ENCODE data around the gene CLRN3. TPM values are rescaled to one million over a fixed set of nuclear protein-coding genes. Genes with fewer than 3 reads are reported as not detected.

CLRN3 gene
- total RNA-seq, 4 donors from 2014 or later: 35.2 to 167 (median 77.1) TPM

DNA sequence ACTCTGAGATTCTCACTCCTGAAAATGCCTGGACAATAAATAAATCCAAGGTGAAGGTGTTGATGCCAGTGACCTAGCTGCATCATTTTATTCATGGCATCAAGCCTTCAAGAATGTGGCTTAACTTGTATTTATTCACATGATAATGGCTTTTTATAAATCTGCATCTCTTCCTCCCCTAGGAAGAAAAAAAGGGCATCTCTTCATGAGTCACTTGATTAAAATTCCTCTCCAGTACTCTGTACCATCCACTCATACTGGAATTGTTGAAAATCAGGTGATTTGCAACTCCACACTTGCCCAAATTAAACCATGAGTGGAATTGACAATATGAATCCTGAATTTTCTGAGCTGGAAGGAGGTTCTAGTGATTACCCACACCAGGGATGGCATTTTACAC, 44.3 kb upstream of the CLRN3 start:
- TF ChIP-seq POLR2AphosphoS5 (IDR thresholded peaks at IDR 0.05) (no peak), POLR2A (IDR thresholded peaks at IDR 0.05) (no peak), EP300 (IDR thresholded peaks at IDR 0.05; ENCODE audit: low read depth) (no peak)
- TF ChIP-seq, protein P1, sequence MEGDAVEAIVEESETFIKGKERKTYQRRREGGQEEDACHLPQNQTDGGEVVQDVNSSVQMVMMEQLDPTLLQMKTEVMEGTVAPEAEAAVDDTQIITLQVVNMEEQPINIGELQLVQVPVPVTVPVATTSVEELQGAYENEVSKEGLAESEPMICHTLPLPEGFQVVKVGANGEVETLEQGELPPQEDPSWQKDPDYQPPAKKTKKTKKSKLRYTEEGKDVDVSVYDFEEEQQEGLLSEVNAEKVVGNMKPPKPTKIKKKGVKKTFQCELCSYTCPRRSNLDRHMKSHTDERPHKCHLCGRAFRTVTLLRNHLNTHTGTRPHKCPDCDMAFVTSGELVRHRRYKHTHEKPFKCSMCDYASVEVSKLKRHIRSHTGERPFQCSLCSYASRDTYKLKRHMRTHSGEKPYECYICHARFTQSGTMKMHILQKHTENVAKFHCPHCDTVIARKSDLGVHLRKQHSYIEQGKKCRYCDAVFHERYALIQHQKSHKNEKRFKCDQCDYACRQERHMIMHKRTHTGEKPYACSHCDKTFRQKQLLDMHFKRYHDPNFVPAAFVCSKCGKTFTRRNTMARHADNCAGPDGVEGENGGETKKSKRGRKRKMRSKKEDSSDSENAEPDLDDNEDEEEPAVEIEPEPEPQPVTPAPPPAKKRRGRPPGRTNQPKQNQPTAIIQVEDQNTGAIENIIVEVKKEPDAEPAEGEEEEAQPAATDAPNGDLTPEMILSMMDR (IDR thresholded peaks at IDR 0.05): no peak
- intact Hi-C loops (cut with DNase I; ENCODE audit: low total_unique reads): no loop called here
- Histone ChIP-seq H3K9me3 (no peaks in the 10 kb centered on the region), H3K36me3 (no peaks in the 10 kb centered on the region), H3K4me3 (no peak overlapping the region), H3K4me1 (no peaks in the 10 kb centered on the region), H3K27me3 (no peaks in the 10 kb centered on the region), H3K27ac (no peak overlapping the region)
- no peak for DNase-seq
- in situ Hi-C loops (cut with MboI; ENCODE audit: low pct_ligation_motif_present in 1 of 4, low pct_unique_long_range_greater_than_20kb in 1 of 4, low sequenced_read_pairs in 3 of 4): no loop called here

DNA sequence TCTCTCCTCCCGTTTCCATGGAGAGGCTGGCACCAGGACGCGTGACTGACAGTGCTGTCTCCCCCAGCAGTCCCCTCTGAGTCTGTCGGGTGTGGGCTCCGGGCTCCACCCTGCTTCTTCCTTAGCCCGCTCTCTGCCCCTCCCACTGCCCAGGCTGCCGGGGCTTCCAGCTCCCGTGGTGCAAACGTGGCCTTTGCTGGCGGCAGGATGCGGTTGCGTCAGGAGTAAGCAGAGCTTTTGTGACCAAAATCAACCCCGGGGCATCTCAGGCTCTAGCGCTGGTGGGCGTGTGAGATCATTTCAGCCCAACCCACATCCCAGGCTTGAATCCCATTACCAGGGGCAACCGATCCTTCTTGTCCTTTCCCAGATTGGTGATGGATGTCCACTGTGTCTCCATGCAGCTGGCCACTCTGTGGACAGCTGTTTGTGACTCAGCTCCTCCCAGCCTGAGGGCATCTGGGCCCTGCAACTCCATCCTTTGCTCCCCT, 42.4 kb upstream of the CLRN3 start:
- intact Hi-C loops (cut with DNase I; ENCODE audit: low total_unique reads) (no loop called here), in situ Hi-C loops (cut with MboI; ENCODE audit: low pct_ligation_motif_present in 1 of 4, low pct_unique_long_range_greater_than_20kb in 1 of 4, low sequenced_read_pairs in 3 of 4) (no loop called here)
- no peak for DNase-seq
- Histone ChIP-seq H3K9me3 (no peaks in the 10 kb centered on the region), H3K4me1 (no peaks in the 10 kb centered on the region), H3K4me3 (no peak overlapping the region), H3K27ac (peak overlapping the region in 1 of 4 donors; percentile 20), H3K27me3 (no peaks in the 10 kb centered on the region), H3K36me3 (no peaks in the 10 kb centered on the region)
- WGBS, 2 donors (ENCODE audit: low coverage in 1 of 2): 86% methylated on average over 16 of the region's 16 CpGs; no CpG with 5 or more reads in 1 of the 2 donors
- TF ChIP-seq POLR2A (IDR thresholded peaks at IDR 0.05) (no peak), EP300 (IDR thresholded peaks at IDR 0.05; ENCODE audit: low read depth) (no peak), POLR2AphosphoS5 (IDR thresholded peaks at IDR 0.05) (no peak)
- TF ChIP-seq, protein P1 (IDR thresholded peaks at IDR 0.05): no peak

DNA sequence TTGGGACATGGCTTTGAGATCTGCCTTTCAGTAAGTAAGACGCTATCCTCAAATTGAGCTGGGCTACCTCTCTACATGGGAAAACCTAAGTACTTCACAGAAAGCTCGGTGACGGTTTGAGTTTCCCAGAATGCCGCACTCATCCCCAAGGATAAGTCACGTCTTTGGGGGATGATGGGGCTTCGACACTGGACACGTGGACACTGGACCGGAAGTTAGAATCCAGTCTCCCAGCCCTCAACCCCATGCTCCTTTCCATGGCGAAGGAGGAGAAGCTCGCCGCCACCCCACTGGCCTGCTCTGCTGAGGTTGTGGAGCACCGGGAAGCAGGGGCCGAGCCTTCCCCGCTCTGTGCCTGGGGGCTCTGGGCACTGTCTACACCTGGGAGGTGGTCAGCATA, 41.6 kb upstream of the CLRN3 start:
- H3K36me3 ChIP-seq: no peaks in the 10 kb centered on the region
- no peaks in the 10 kb centered on the region for H3K4me1 ChIP-seq
- H3K4me3 ChIP-seq: no peak overlapping the region
- 87 to 91% methylated on average over 4 to 14 of the region's 14 CpGs for WGBS, 2 donors (ENCODE audit: low coverage in 1 of 2)
- no peaks in the 10 kb centered on the region for H3K27me3 ChIP-seq
- in situ Hi-C loops (cut with MboI; ENCODE audit: low pct_ligation_motif_present in 1 of 4, low pct_unique_long_range_greater_than_20kb in 1 of 4, low sequenced_read_pairs in 3 of 4) (no loop called here), intact Hi-C loops (cut with DNase I; ENCODE audit: low total_unique reads) (no loop called here)
- no peaks in the 10 kb centered on the region for H3K9me3 ChIP-seq
- peak overlapping the region in 2 of 4 donors; percentile 25 to 36 for H3K27ac ChIP-seq
- DNase-seq: no peak
- TF ChIP-seq EP300 (IDR thresholded peaks at IDR 0.05; ENCODE audit: low read depth) (no peak), POLR2AphosphoS5 (IDR thresholded peaks at IDR 0.05) (no peak), POLR2A (IDR thresholded peaks at IDR 0.05) (no peak)
- TF ChIP-seq, protein P1 (IDR thresholded peaks at IDR 0.05): no peak

DNA sequence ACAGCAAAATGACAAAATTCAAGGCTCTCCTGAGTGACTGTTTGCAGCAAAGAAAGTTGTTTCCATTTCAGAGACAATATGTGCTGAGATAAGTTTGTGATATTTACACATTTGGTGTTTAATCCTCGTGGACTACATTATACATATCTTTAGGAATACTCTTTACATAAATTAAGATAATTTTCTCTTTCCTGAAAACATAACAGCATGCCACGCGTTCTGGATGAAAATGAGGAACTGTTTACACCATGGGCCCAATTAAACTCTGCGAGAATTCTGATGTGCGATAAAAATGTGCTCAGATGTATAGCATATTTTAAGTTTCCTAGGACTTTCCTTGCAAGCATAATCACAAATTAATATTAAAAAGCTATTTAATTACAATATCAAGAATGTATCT, 40.5 kb upstream of the CLRN3 start:
- no peak for TF ChIP-seq EP300 (IDR thresholded peaks at IDR 0.05; ENCODE audit: low read depth)
- TF ChIP-seq, protein P1 (IDR thresholded peaks at IDR 0.05): no peak
- no peak for TF ChIP-seq POLR2A (IDR thresholded peaks at IDR 0.05)
- TF ChIP-seq POLR2AphosphoS5 (IDR thresholded peaks at IDR 0.05): no peak
- WGBS, 2 donors (ENCODE audit: low coverage in 1 of 2): 85 to 86% methylated on average over 5 of the region's 5 CpGs
- no peak for DNase-seq
- Histone ChIP-seq H3K27ac (no peak overlapping the region), H3K4me3 (no peak overlapping the region), H3K36me3 (no peaks in the 10 kb centered on the region), H3K27me3 (no peaks in the 10 kb centered on the region), H3K4me1 (no peaks in the 10 kb centered on the region), H3K9me3 (no peaks in the 10 kb centered on the region)
- intact Hi-C loops (cut with DNase I; ENCODE audit: low total_unique reads): no loop called here
- in situ Hi-C loops (cut with MboI; ENCODE audit: low pct_ligation_motif_present in 1 of 4, low pct_unique_long_range_greater_than_20kb in 1 of 4, low sequenced_read_pairs in 3 of 4): no loop called here
